ENCODE measurements around the gene FLAD1. TPM values are rescaled to one million over a fixed set of nuclear protein-coding genes. Genes with fewer than 3 reads are reported as not detected.

FLAD1 gene
- total RNA-seq, 1 donor from 2014 or later, result 55.9 TPM

GRCh38 chr1:155016231-155016831, 33.2 kb downstream of the FLAD1 start:
- H3K4me1 Mint-ChIP-seq (ENCODE audit: low read depth), result peaks cover 2% of the 10 kb centered on the region

GRCh38 chr1:155017041-155017945, 34.1 kb downstream of the FLAD1 start:
- no peaks in the 10 kb centered on the region for H3K27me3 Mint-ChIP-seq
- DNase-seq (ENCODE audit: low spot score, unreplicated experiment), result peak; percentile 84
- peak; percentile 99 for TF ChIP-seq CTCF (IDR thresholded peaks at IDR 0.05; ENCODE audit: unreplicated experiment)
- H3K27ac Mint-ChIP-seq, result peak overlapping the region; percentile 90
- H3K36me3 Mint-ChIP-seq (ENCODE audit: insufficient read depth), result peaks cover 3% of the 10 kb centered on the region
- H3K4me1 Mint-ChIP-seq (ENCODE audit: low read depth), result peaks cover 2% of the 10 kb centered on the region
- H3K4me3 Mint-ChIP-seq (ENCODE audit: low read depth), result peak overlapping the region; percentile 35
- no peaks in the 10 kb centered on the region for H3K9me3 Mint-ChIP-seq (ENCODE audit: low read depth)

More at GRCh38 chr1:155016231-155016831, 33.2 kb downstream of the FLAD1 start:
- no peak overlapping the region for H3K4me3 Mint-ChIP-seq (ENCODE audit: low read depth)
- peak overlapping the region; percentile 24 for H3K27ac Mint-ChIP-seq
- no peak for TF ChIP-seq CTCF (IDR thresholded peaks at IDR 0.05; ENCODE audit: unreplicated experiment)
- no peak for DNase-seq (ENCODE audit: low spot score, unreplicated experiment)
- H3K36me3 Mint-ChIP-seq (ENCODE audit: insufficient read depth), result peaks cover 3% of the 10 kb centered on the region
- no peaks in the 10 kb centered on the region for H3K9me3 Mint-ChIP-seq (ENCODE audit: low read depth)
- H3K27me3 Mint-ChIP-seq, result no peaks in the 10 kb centered on the region

GRCh38 chr1:155017946-155018316, 34.8 kb downstream of the FLAD1 start:
- Mint-ChIP-seq H3K36me3 (ENCODE audit: insufficient read depth) (peaks cover 3% of the 10 kb centered on the region), H3K4me1 (ENCODE audit: low read depth) (peaks cover 2% of the 10 kb centered on the region), H3K27me3 (no peaks in the 10 kb centered on the region), H3K4me3 (ENCODE audit: low read depth) (no peak overlapping the region), H3K9me3 (ENCODE audit: low read depth) (no peaks in the 10 kb centered on the region), H3K27ac (peak overlapping the region; percentile 45)
- no peak for DNase-seq (ENCODE audit: low spot score, unreplicated experiment)
- TF ChIP-seq CTCF (IDR thresholded peaks at IDR 0.05; ENCODE audit: unreplicated experiment), result no peak

- peaks cover 3% of the 10 kb centered on the region for H3K36me3 Mint-ChIP-seq (ENCODE audit: insufficient read depth)
- H3K4me3 Mint-ChIP-seq (ENCODE audit: low read depth), result no peak overlapping the region
- no peak for TF ChIP-seq CTCF (IDR thresholded peaks at IDR 0.05; ENCODE audit: unreplicated experiment)
- H3K27me3 Mint-ChIP-seq, result no peaks in the 10 kb centered on the region
- H3K27ac Mint-ChIP-seq, result peak overlapping the region; percentile 22
- no peak for DNase-seq (ENCODE audit: low spot score, unreplicated experiment)
- peaks cover 2% of the 10 kb centered on the region for H3K4me1 Mint-ChIP-seq (ENCODE audit: low read depth)
- H3K9me3 Mint-ChIP-seq (ENCODE audit: low read depth), result no peaks in the 10 kb centered on the region
Measured at GRCh38 chr1:155018617-155019348, 35.6 kb downstream of the FLAD1 start.
